ENCODE data around the gene SUV39H1.
"Not testable (repeated sequence)": the region's sequence is repeated elsewhere in the genome, so short reads cannot be mapped to it uniquely, and the experiment has no call there.

Gene SUV39H1

GRCh38 chrX:48696301-48696908 lies at the start of gene SUV39H1:
SUV39H1 (plus strand) TSS chrX:48696734; CDS start chrX:48696785, 51 bp downstream.
- DNase-seq (ENCODE audit: low spot score): peak; percentile 98

GRCh38 chrX:48648336-48648751 lies 48.2 kb upstream of the SUV39H1 start:
- peak; percentile 58 for DNase-seq (ENCODE audit: low spot score)

GRCh38 chrX:48649102-48649501 lies 47.4 kb upstream of the SUV39H1 start:
- DNase-seq (ENCODE audit: low spot score): no peak

DNA sequence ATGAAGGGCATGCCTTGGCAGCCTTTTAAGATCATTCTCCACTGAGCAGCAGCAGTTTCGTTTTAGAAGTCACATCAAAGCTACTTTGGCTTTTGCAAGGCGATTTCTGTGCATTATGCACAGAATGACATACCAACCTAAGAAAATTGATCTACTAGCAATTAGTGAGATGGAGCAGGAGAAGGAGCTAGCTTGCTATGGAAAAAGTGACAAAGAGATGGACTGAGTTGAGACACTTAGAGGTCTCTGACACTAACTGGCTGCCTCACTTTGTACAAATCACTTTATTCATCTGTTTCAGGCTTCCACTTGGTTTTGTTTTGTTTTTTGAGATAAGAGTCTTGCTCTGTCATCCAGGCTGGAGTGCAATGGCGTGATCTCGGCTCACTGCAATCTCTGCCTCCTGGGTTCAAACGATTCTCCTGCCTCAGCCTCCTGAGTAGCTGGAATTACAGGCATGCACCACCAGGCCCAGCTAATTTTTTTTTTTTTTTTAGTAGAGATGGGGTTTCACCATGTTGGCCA lies 44.4 kb upstream of the SUV39H1 start:
- DNase-seq (ENCODE audit: low spot score): not testable (repeated sequence)

GRCh38 chrX:48654746-48655145 lies 41.8 kb upstream of the SUV39H1 start:
- not testable (repeated sequence) for DNase-seq (ENCODE audit: low spot score)

DNA sequence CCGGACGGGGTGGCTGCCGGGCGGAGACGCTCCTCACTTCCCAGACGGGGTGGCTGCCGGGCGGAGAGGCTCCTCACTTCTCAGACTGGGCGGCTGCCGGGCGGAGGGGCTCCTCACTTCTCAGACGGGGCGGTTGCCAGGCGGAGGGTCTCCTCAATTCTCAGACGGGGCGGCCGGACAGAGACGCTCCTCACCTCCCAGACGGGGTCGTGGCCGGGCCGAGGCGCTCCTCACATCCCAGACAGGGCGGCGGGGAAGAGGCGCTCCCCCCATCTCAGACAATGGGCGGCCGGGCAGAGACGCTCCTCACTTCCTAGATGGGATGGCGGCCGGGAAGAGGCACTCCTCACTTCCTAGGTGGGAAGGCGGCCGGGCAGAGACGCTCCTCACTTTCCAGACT lies 36.8 kb upstream of the SUV39H1 start:
- DNase-seq (ENCODE audit: low spot score): not testable (repeated sequence)

DNA sequence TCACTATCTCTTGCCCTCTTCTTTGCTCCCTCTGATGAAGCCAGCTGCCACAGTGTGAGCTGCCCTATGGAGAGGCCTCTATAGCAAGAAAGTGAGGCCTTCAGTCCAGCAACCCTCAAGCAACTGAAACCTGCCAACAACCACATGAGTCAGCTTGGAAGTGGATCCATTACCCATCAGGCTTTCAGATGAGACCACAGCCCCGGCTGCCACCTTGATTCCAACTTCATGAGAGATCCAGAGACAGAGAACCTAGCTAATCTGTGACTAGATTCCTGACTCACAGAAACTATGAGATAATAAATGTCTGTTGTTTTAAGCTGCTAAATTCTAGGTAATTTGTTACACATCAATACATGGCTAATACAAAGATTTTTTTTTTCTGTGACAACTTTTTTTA lies 33.3 kb upstream of the SUV39H1 start:
- no peak for DNase-seq (ENCODE audit: low spot score)

GRCh38 chrX:48664156-48664555 lies 32.4 kb upstream of the SUV39H1 start:
- no peak for DNase-seq (ENCODE audit: low spot score)

DNA sequence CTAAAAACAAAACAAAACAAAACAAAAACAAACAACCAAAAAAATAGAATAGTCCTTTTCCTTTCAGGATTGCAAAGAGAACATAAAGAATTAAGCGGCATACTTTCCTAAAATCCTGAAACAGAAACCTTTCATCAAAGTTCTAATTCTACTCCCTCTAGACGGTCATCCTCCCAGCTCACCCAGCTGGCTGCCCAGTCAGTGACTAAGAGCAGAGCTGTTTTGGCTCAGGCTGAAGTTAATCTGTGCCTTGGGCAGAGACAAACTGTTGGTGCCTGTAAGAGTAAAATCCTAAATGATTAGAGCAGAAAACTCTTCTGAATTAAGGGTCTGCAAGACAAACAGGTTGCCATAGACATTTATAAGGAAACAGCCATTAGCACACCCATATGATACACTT lies 30.5 kb upstream of the SUV39H1 start:
- no peak for DNase-seq (ENCODE audit: low spot score)

GRCh38 chrX:48666649-48667048 lies 29.9 kb upstream of the SUV39H1 start:
- DNase-seq (ENCODE audit: low spot score): no peak

DNA sequence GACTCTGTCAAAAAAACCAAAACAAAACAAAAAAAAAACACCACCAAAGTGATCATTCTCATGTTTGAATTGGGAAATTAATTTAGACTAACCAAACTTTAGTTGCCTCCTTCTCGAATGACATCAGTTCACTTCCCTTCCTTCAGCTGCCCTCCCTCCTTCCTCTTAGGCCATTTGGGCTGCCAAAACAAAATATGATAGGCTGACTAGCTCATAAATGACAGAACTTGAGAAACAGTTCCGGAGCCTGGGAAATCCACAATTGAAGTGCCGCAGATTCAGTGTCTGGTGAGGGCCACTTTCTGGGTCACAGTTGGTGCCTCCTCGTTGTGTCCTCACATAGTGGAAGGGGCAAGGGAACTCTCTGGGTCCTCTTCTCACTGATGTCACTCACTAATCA lies 29.0 kb upstream of the SUV39H1 start:
- DNase-seq (ENCODE audit: low spot score): no peak

- not testable (repeated sequence) for DNase-seq (ENCODE audit: low spot score)
Measured at GRCh38 chrX:48668187-48668586, 28.3 kb upstream of the SUV39H1 start.

- DNase-seq (ENCODE audit: low spot score): peak; percentile 100
Measured at GRCh38 chrX:48676106-48676892, 20.2 kb upstream of the SUV39H1 start.

- peak; percentile 32 for DNase-seq (ENCODE audit: low spot score)
Measured at GRCh38 chrX:48676893-48677270, 19.7 kb upstream of the SUV39H1 start.

GRCh38 chrX:48677516-48677915 lies 19.0 kb upstream of the SUV39H1 start:
- DNase-seq (ENCODE audit: low spot score): peak; percentile 43

DNA sequence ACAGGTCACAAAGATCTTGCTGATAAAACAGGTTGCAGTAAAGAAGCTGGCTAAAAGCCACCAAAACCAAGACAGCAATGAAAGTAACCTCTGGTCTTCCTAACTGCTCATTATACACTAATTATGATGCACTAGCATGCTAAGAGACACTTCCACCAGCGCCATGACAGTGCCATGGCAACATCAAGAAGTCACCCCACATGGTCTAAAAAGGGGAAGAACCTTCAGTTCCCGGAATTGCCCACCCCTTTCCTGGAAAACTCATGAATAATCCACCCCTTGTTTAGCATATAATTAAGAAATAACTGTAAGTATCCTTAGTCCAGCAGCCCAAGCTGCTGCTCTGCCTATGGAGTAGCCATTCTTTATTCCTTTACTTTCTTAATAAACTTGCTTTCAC lies 16.1 kb upstream of the SUV39H1 start:
- not testable (repeated sequence) for DNase-seq (ENCODE audit: low spot score)

DNA sequence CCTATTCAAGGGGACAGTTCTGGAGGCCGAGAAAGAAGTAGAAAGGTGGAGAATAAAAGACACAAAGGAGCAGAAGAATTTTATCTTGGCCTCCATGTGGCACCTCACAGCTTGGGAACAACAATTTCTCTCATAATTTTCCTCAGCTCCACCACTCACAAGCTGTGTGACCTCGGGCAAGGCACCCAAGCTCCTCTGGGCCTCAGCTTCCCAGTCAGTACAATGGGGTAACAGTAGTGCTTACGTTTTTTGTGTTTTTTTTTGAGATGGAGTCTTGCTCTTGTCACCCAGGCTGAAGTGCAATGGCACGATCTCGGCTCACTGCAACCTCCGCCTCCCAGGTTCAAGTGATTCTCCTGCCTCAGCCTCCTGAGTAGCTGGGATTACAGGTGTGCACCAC lies 15.6 kb upstream of the SUV39H1 start:
- DNase-seq (ENCODE audit: low spot score): not testable (repeated sequence)

DNA sequence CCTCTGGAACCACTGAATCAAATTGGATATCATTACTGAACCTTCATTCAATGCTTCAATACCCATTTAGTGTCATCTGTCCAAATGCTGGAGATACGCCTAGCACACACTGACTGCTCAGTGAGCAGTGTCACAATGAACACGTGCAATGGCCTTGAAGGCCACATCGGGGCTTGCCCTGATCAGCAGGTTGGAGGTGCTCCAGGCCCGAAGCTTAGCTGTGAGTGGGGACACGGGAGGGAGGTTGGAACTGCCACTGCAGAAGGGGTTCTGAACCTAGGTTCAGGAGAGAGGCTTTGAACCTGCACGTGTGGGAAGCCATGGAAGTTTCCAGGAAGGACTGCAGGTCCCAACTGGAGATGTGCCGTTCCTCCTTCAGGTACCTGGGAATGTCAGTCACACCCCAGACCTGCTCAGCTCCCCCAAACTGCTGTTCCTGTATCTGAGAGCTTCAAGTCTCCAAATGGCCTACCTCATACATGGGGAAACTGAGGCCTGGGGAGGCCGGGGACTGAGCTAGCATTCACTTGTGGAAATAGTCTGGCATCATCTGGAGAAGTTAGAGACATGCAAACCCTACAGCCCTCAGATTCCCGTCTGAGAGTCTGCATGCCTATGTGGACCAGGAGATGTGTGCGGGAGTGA lies 14.9 kb upstream of the SUV39H1 start:
- no peak for DNase-seq (ENCODE audit: low spot score)

GRCh38 chrX:48682795-48683194 lies 13.7 kb upstream of the SUV39H1 start:
- not testable (repeated sequence) for DNase-seq (ENCODE audit: low spot score)

DNA sequence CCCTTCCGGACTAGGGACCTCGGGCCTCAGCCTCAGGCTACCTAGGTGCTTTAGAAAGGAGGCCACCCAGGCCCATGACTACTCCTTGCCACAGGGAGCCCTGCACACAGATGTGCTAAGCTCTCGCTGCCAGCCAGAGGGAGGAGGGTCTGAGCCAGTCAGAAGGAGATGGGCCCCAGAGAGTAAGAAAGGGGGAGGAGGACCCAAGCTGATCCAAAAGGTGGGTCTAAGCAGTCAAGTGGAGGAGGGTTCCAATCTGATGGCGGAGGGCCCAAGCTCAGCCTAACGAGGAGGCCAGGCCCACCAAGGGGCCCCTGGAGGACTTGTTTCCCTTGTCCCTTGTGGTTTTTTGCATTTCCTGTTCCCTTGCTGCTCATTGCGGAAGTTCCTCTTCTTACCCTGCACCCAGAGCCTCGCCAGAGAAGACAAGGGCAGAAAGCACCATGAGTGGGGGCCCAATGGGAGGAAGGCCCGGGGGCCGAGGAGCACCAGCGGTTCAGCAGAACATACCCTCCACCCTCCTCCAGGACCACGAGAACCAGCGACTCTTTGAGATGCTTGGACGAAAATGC lies 13.0 kb upstream of the SUV39H1 start, which contains the start of gene WAS:
TSS of gene WAS (plus strand) at position 389 of the 572 bp plus-strand sequence. CDS start at position 444, 55 bp downstream.
- no peak for DNase-seq (ENCODE audit: low spot score)

GRCh38 chrX:48684134-48684533 lies 12.4 kb upstream of the SUV39H1 start:
- no peak for DNase-seq (ENCODE audit: low spot score)

DNA sequence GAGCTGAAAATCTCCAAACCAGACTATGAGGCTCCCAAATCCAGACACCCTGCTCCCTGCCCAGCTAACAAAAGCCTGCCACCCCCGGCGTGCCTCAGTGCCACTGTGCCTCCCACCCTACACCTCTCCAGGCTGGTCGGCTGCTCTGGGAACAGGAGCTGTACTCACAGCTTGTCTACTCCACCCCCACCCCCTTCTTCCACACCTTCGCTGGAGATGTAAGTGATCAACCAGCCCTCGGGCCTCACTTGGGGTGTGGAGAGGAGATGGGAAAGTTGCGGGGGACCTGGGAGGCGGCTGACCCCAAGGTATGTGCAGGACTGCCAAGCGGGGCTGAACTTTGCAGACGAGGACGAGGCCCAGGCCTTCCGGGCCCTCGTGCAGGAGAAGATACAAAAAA lies 11.1 kb upstream of the SUV39H1 start:
- DNase-seq (ENCODE audit: low spot score): no peak
